Measurements from ENCODE around the gene CXCL3. TPM values are rescaled to one million over a fixed set of nuclear protein-coding genes. Genes with fewer than 3 reads are reported as not detected.

The CXCL3 gene
- total and polyA plus RNA-seq, 9 of the 15 experiments (the other 6 are each of a cell fraction or from before 2014, with no cell fraction given), result 2.3 to 8.9 (median 6.1) TPM

- TF ChIP-seq CC2D1A (IDR thresholded peaks at IDR 0.05), result peak; percentile 12; the same call in 1 of the 2 replicates
- TF ChIP-seq FOXP1 (CRISPR knock-in tag; IDR thresholded peaks at IDR 0.05), result 0 out of 2 replicates have a peak, but pooled peaks have one; percentile 72
- no peak for TF ChIP-seq TEAD1 (CRISPR knock-in tag; IDR thresholded peaks at IDR 0.05)
- peak; percentile 9; the same call in 1 of the 2 replicates for TF ChIP-seq NFIC (IDR thresholded peaks at IDR 0.05)
- no peak for TF ChIP-seq SIN3A (IDR thresholded peaks at IDR 0.05; ENCODE audit: borderline replicate concordance in 2 of 2, control insufficient read depth in 1 of 2, low read depth in 2 of 2, low read length in 2 of 2)
- TF ChIP-seq FOS (IDR thresholded peaks at IDR 0.05; ENCODE audit: extremely low read depth, insufficient read length), result no peak
- no peak for TF ChIP-seq KAT7 (CRISPR knock-in tag; IDR thresholded peaks at IDR 0.05; ENCODE audit: borderline replicate concordance)
- no peak for TF ChIP-seq NR2C1 (IDR thresholded peaks at IDR 0.05)
- TF ChIP-seq NR2C1 (tag; IDR thresholded peaks at IDR 0.05), result no peak
- TF ChIP-seq, protein P1, sequence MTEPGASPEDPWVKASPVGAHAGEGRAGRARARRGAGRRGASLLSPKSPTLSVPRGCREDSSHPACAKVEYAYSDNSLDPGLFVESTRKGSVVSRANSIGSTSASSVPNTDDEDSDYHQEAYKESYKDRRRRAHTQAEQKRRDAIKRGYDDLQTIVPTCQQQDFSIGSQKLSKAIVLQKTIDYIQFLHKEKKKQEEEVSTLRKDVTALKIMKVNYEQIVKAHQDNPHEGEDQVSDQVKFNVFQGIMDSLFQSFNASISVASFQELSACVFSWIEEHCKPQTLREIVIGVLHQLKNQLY (CRISPR knock-in tag; conservative IDR thresholded peaks at IDR 0.05), result no peak
- no peak for TF ChIP-seq ATF4 (CRISPR knock-in tag; IDR thresholded peaks at IDR 0.05)
- TF ChIP-seq PTRF (tag; IDR thresholded peaks at IDR 0.05), result no peak
- TF ChIP-seq PML (IDR thresholded peaks at IDR 0.05; ENCODE audit: low read length), result no peak
- TF ChIP-seq NCOA6 (IDR thresholded peaks at IDR 0.05), result no peak
- no peak for TF ChIP-seq RNF219 (CRISPR knock-in tag; IDR thresholded peaks at IDR 0.05)
- TF ChIP-seq, protein P2, sequence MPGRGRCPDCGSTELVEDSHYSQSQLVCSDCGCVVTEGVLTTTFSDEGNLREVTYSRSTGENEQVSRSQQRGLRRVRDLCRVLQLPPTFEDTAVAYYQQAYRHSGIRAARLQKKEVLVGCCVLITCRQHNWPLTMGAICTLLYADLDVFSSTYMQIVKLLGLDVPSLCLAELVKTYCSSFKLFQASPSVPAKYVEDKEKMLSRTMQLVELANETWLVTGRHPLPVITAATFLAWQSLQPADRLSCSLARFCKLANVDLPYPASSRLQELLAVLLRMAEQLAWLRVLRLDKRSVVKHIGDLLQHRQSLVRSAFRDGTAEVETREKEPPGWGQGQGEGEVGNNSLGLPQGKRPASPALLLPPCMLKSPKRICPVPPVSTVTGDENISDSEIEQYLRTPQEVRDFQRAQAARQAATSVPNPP (IDR thresholded peaks at IDR 0.05; ENCODE audit: borderline replicate concordance, insufficient read depth, insufficient read length), result no peak
- TF ChIP-seq DEAF1 (CRISPR knock-in tag; IDR thresholded peaks at IDR 0.05), result no peak; the same call in 1 of the 2 replicates
- TF ChIP-seq SAFB2 (IDR thresholded peaks at IDR 0.05; ENCODE audit: borderline replicate concordance, low read depth, low read length, severe bottlenecking), result no peak
- TF ChIP-seq JUNB (CRISPR knock-in tag; conservative IDR thresholded peaks at IDR 0.05), result no peak
Measured at GRCh38 chr4:74038425-74039314, at the start of gene CXCL3 (continued).

Measured in K562 (cell line).